GM18868 (cell line): ENCODE results near the gene PPP2R2B.
"Not testable (repeated sequence)": the region's sequence is repeated elsewhere in the genome, so short reads cannot be mapped to it uniquely, and the experiment has no call there.

Source experiments
- ATAC-seq: cut with Tn5 transposase; IDR thresholded peaks from one replicate; pipeline ENCODE4 v1.9.1; 2021; ENCODE audit warnings: mild to moderate bottlenecking, moderate library complexity; ENCODE audit not compliant: unreplicated experiment

The PPP2R2B gene

DNA sequence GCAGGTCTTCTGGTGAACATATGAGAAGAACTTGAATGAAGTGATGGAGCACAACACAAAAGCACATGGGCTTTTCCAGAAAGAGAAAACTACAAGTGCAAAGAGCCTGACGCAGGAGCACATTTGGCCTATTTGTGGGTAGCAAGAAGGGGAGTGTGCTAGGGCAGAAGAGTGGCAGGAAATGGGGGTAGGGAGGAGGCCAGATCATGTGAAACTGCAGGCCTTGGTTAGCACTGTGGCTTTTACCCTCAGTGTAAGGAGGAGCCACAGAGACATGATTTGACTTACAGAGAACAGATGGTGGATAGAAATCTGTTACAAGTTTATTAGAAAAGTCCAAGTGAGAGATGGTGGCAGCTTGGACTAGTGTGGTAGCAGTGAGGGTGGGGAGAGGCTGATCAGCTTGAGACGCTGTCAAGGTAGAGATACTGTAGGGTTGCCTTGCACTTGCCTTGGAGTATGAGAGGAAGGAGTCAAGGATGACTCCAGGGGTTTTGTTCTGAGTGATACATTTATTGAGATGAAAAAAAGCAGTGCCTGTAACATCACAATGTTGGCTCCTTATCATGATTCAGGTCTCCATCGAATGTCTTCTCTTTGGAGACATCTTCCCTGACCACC lies 126.7 kb downstream of the PPP2R2B start:
- peak; percentile 94 for ATAC-seq

- no peak for ATAC-seq
Measured at GRCh38 chr5:146751054-146751453, 127.5 kb downstream of the PPP2R2B start.

DNA sequence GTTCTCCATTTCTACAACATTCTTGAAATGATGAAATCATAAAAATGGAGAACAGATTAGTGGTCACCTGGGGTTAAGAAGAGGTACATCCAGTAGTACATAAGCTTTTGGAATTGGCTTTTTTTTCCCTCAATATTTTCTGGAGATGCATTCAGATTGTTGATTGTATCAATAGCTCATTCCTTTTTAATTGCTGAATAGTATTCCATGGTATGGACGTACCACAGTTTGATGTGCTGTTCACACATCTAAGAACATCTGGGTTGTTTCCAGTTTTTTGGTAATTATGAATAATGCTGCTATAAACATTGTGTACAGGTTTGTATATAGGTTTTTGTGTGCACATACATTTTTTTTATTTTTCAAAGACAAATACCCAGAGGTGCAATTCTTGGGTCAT lies 130.0 kb downstream of the PPP2R2B start:
- no peak for ATAC-seq

GRCh38 chr5:146745931-146746577 lies 132.5 kb downstream of the PPP2R2B start:
- ATAC-seq: no peak

DNA sequence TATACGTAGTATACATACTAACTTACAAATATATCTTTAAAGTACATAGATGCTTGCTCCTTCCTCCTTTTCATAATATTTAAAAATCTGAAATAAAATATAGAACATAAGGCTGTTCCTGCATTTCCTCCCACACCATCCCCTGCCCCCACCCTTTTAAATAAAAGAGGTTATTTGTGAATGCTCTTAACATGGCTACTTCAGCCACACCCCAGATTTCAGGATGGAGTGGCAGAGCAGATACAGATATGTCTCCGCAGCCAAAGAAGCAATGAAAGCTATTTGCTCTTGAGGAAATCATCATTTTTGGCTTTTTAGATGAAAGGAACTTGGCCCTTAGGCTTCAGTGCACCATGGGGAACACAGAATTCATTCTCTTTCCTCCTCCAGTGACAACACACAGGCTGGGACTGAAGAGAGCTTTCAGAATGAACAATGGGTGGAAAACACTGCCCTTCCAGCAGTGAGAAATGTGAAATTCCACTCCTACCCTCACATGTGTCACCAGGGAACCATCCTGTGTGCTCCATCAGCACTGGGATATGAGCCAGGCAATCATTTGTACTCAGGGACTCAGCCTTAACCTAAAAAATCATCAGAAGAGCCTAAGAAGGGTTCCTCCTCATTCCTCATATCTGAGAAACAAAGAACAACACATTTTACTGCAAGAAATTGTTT lies 134.3 kb downstream of the PPP2R2B start:
- no peak for ATAC-seq

- ATAC-seq: no peak
Measured at GRCh38 chr5:146734936-146735577, 143.5 kb downstream of the PPP2R2B start.

DNA sequence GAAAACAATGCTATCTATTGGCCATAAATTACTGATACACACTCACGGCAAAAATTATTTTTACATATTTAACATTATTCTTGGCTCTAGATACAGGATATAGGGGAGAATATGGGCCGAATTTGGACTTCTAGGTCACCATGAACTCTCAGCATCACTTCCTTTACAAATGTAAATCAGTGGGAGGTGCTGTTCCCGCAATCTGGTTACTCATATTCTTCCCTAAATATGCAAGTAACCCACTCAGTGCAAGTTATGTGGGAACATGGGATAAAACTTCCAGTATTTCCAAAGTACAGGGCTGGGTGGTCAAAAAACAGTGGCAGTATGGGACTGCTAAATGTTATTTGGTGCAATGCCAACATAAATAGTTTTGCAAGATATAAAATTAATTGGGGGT lies 145.6 kb downstream of the PPP2R2B start:
- no peak for ATAC-seq

GRCh38 chr5:146731909-146732659 lies 146.5 kb downstream of the PPP2R2B start:
- no peak for ATAC-seq

DNA sequence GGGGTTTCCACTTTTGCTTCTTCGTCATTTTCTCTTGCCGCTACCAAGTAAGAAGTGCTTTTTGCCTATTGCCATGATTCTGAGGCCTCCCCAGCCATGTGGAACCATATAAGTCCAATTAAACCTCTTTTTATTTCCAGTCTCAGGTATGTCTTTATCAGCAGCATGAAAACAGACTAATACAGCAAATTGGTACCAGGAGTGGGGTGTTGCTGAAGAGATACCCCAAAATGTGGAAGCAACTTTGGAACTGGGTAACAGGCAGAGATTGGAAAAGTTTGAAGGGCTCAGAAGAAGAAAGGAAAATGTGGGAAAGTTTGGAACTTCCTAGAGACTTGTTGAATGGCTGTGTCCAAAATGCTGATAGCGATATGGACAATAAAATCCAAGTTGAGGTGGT lies 149.8 kb downstream of the PPP2R2B start:
- ATAC-seq: not testable (repeated sequence)

DNA sequence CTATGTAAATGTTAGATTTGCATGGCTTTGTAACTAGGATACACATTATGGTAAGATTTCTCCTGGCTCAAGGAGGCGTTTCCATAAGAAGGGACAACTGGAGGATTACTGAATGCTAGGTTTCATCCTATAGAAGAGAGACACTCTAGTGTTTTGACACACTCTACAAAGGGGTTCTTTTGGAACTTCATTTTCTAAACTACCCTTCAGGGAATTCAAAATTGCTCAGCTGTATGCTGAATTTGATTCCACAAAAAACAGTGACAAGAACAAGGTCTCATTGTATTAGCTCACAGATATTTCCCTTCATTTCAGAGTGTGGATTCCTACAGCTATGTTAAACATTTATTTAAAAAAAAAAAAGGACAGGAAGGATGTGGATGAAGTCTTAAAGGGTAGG lies 151.7 kb downstream of the PPP2R2B start:
- ATAC-seq: no peak

DNA sequence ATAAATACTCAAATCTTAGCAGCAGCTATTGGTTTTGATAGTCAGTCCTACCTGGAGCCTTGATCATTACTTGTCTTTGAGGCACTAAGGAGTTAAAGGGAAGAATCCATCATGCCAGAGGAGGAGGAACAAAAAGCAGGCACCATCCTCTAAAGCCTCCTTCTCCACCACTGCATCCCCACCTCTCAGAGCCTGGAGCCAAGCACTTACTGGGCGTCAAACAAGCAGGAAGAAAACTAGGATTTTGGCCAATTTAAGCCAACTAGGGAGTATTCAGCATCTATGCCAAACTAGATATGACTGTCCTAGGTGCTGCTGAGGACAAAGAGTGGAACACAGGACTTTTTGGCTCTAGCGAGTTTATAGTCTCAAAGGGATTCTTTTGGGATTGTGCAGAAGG lies 152.5 kb downstream of the PPP2R2B start:
- no peak for ATAC-seq

GRCh38 chr5:146725025-146725424 lies 153.5 kb downstream of the PPP2R2B start:
- ATAC-seq: no peak

- no peak for ATAC-seq
Measured at GRCh38 chr5:146722361-146722779, 156.2 kb downstream of the PPP2R2B start.

DNA sequence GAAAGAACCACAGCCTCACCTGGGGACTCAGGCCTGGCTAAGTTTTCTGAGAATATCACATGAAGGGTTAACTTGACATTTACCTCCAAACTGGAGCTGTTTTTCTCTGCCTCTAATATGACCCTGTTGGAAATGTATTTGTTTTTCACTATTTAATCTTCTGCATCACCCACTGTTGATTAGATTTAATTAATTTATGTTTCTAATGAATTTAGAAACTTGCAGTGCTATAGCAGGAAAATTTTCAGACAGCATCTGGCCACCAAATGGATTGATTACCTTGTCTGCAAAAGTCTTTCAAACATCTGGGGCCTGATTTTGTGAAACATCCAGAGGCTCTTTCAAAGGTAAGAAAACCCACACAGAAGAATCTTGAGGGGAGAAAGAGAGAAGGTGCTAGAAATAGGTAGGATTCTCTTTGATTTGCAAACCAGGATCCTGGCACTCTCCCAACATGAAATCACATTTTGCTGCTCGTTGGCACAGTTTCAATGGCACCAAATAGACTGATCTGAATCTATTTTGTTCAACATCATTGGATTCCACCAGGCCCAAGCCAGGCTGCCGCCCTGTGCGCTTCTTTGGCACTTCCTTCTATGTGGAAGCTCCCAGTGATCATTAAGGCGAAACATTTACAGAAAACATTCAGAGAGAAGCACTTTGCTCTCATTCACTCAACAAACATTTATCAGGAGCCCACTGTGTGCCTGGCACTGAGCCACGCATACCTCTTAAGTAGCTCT lies 157.3 kb downstream of the PPP2R2B start:
- ATAC-seq: no peak

DNA sequence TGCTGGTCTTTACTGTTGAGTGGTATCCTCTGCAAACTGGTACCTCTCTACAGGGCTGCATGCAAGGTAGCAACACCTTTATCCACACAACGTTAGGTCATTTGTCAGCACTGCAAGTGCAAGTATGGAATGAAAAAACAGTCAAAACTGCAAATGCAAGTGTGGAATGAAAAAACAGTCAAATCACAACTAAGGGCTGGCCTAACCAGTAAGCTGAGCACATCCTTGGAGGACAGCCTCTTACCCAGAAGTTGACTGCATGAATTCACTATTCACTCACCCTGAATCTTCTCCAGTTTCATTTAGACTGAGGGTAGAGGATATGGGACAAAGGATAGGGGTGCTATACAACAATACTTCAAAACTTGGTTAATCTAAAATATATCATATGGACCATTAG lies 158.4 kb downstream of the PPP2R2B start:
- no peak for ATAC-seq

DNA sequence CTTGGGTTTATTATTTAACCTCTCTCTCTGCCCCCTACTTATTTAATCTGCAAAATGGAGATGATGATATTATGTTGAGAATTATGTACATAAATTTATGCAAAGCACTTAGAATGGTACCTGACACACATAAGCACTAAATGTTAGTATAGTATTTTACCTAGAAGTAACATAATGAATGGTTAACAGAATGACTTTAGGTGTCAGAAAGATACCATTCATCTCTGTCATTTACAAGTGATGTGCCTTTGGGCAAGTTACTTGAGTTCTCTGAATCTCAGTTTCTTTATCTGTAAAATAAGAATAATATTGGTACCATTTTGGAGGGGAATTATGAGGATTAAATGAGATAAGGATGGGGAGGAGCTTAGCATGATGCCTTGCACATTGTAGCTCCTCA lies 159.4 kb downstream of the PPP2R2B start:
- ATAC-seq: no peak

- no peak for ATAC-seq
Measured at GRCh38 chr5:146718609-146719008, 159.9 kb downstream of the PPP2R2B start.

- ATAC-seq: no peak
Measured at GRCh38 chr5:146717951-146718350, 160.6 kb downstream of the PPP2R2B start.

GRCh38 chr5:146716636-146717035 lies 161.9 kb downstream of the PPP2R2B start:
- ATAC-seq: no peak

DNA sequence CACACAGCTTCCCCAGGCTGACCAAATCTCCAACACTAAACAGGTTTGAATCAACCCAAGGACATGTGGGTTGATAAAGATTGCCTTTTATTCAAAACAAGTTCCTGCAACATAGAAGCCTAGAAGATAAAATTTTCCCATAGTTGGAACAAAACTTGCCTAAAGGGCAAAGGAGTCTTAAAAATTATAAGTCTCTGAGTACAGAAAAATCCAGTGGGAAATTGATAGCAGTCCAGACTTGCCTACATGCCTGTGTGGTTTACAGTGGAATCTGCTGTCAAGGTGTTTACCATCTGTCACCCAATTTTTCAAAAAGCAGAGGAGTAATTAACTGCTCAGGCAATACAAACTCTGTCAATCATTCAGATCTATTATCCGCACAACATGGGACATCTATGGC lies 168.2 kb downstream of the PPP2R2B start:
- ATAC-seq: no peak
